ENCODE results near the gene DPY30. TPM values are rescaled to one million over a fixed set of nuclear protein-coding genes. Genes with fewer than 3 reads are reported as not detected.

Gene DPY30
- total and polyA plus RNA-seq, 3 donors from 2014 or later, result 31.8 to 53.7 (median 37.2) TPM

DNA sequence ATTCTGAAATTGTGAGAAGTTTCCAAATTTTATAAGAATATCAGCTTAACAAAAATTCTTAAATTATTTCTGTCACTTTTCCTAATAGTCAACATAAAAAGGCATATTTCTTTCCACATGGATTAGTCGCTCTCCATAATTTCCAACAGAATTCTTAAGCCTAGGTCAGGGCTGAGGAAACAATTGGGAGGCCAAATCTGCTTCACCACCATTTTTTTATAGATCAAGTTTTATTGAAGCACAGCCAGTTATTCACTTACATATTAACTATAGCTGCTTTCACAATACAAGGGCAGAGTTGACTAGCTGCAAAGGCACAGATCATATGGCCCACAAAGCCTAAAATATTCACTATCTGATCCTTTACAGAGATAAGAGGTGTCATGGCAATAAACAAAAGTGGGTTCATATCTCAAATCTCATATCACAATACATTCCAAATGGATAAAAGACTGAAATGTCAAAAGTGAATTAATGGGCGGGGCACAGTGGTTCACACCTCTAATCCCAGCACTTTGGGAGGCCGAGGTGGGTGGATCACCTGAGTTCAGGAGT is 47.5 kb downstream of the DPY30 start:
- Histone ChIP-seq H3K4me3 (no peak overlapping the region), H3K27ac (no peak overlapping the region), H3K27me3 (no peaks in the 10 kb centered on the region), H3K4me1 (no peaks in the 10 kb centered on the region), H3K9me3 (no peaks in the 10 kb centered on the region), H3K36me3 (ENCODE audit: low read depth, missing control alignments) (no peaks in the 10 kb centered on the region)
- DNase-seq, result no peak
- TF ChIP-seq CTCF (IDR thresholded peaks at IDR 0.05) (no peak), POLR2A (IDR thresholded peaks at IDR 0.05) (no peak)
- WGBS, 2 donors, result 97% methylated on average over 3 of the region's 3 CpGs
- intact Hi-C loops (cut with DNase I; ENCODE audit: low total_unique reads), result no loop called here

DNA sequence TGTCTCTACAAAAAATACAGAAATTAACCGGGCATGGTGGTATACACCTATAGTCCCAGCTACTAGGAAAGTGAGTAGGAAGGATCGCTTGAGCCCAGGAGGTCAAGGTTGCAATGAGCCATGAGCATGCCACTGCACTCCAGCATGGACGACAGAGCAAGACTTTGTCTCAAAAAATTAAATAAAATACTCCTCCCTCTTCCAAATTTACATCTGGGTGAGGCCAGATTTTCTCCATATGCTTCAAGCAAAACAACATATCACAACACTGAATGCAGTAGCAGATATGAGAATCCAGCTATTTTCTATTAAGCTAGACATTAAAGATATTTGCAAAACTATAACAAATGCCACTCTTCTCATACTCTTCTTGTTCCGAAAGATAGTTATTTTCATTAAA is 49.7 kb downstream of the DPY30 start:
- TF ChIP-seq CTCF (IDR thresholded peaks at IDR 0.05), result no peak
- H3K27ac ChIP-seq, result no peak overlapping the region
- no peaks in the 10 kb centered on the region for H3K4me1 ChIP-seq
- DNase-seq, result no peak
- no peaks in the 10 kb centered on the region for H3K36me3 ChIP-seq (ENCODE audit: low read depth, missing control alignments)
- intact Hi-C loops (cut with DNase I; ENCODE audit: low total_unique reads), result no loop called here
- H3K27me3 ChIP-seq, result no peaks in the 10 kb centered on the region
- H3K9me3 ChIP-seq, result no peaks in the 10 kb centered on the region
- H3K4me3 ChIP-seq, result no peak overlapping the region
- WGBS, 2 donors, result 91 to 93% methylated on average over 4 of the region's 4 CpGs

GRCh38 chr2:31987454-31988220 is 52.0 kb downstream of the DPY30 start:
- H3K36me3 ChIP-seq (ENCODE audit: low read depth, missing control alignments), result no peaks in the 10 kb centered on the region
- 87 to 91% methylated on average over 2 of the region's 2 CpGs for WGBS, 2 donors
- no peaks in the 10 kb centered on the region for H3K27me3 ChIP-seq
- H3K9me3 ChIP-seq, result no peaks in the 10 kb centered on the region
- intact Hi-C loops (cut with DNase I; ENCODE audit: low total_unique reads), result no loop called here
- H3K27ac ChIP-seq, result no peak overlapping the region
- TF ChIP-seq CTCF (IDR thresholded peaks at IDR 0.05), result no peak
- no peak for TF ChIP-seq POLR2A (IDR thresholded peaks at IDR 0.05)
- H3K4me3 ChIP-seq, result no peak overlapping the region
- no peak for DNase-seq
- no peaks in the 10 kb centered on the region for H3K4me1 ChIP-seq

- Histone ChIP-seq H3K27me3 (no peaks in the 10 kb centered on the region), H3K36me3 (ENCODE audit: low read depth, missing control alignments) (no peaks in the 10 kb centered on the region), H3K27ac (no peak overlapping the region), H3K4me1 (no peaks in the 10 kb centered on the region), H3K9me3 (no peaks in the 10 kb centered on the region), H3K4me3 (no peak overlapping the region)
- intact Hi-C loops (cut with DNase I; ENCODE audit: low total_unique reads), result no loop called here
- DNase-seq, result no peak
- WGBS, 2 donors, result 69 to 71% methylated on average over 3 of the region's 3 CpGs
- TF ChIP-seq POLR2A (IDR thresholded peaks at IDR 0.05) (no peak), CTCF (IDR thresholded peaks at IDR 0.05) (no peak)
Observed at GRCh38 chr2:31986906-31987305, 52.7 kb downstream of the DPY30 start.

All from testis (tissue), 3 donors.